Nephron progenitor cell (in vitro differentiated cells): ENCODE results near the gene PHF19.

Experiments used
- DNase-seq: peaks from one replicate; pipeline ENCODE4 v3.0.0; 2021
- H3K27ac Mint-ChIP-seq: 2 replicates; pipeline ENCODE4 v1.8.0; 2021; ENCODE audit warnings: mild to moderate bottlenecking, moderate library complexity, mixed read lengths
- H3K27me3 Mint-ChIP-seq: 2 replicates; pipeline ENCODE4 v1.8.0; 2021; ENCODE audit warnings: mild to moderate bottlenecking, low read depth, mixed read lengths; ENCODE audit not compliant: poor library complexity
- H3K36me3 Mint-ChIP-seq: 2 replicates; pipeline ENCODE4 v1.8.0; 2021; ENCODE audit warnings: low read depth, mixed read lengths
- H3K4me1 Mint-ChIP-seq: 2 replicates; pipeline ENCODE4 v1.8.0; 2021; ENCODE audit warnings: mixed read lengths
- H3K4me3 Mint-ChIP-seq: 2 replicates; pipeline ENCODE4 v1.8.0; 2021; ENCODE audit warnings: mild to moderate bottlenecking, moderate library complexity, mixed read lengths
- H3K9me3 Mint-ChIP-seq: 2 replicates; pipeline ENCODE4 v1.8.0; 2021; ENCODE audit warnings: mild to moderate bottlenecking, moderate library complexity, mixed read lengths
- CTCF ChIP-seq: fragments of 200-600 bp; sonication (generic); IDR thresholded peaks from 2 replicates; pipeline ENCODE4 v1.5.0; 2021; ENCODE audit warnings: antibody characterized with exemption

The PHF19 gene

GRCh38 chr9:120808931-120809330 lies 68.1 kb downstream of the PHF19 start:
- Mint-ChIP-seq H3K36me3 (peaks cover 36% of the 10 kb centered on the region), H3K4me3 (no peak overlapping the region), H3K4me1 (no peaks in the 10 kb centered on the region), H3K9me3 (peaks cover 64% of the 10 kb centered on the region), H3K27me3 (peaks cover 4% of the 10 kb centered on the region), H3K27ac (no peak overlapping the region)
- no peak for DNase-seq
- TF ChIP-seq CTCF, result no peak

- H3K27me3 Mint-ChIP-seq, result no peaks in the 10 kb centered on the region
- peaks cover 72% of the 10 kb centered on the region for H3K9me3 Mint-ChIP-seq
- TF ChIP-seq CTCF, result no peak
- H3K27ac Mint-ChIP-seq, result no peak overlapping the region
- H3K36me3 Mint-ChIP-seq, result peaks cover 38% of the 10 kb centered on the region
- no peak for DNase-seq
- no peak overlapping the region for H3K4me3 Mint-ChIP-seq
- no peaks in the 10 kb centered on the region for H3K4me1 Mint-ChIP-seq
These were observed 69.2 kb downstream of the PHF19 start for GRCh38 chr9:120807607-120808379.
